ENCODE results near the gene G6PC1. TPM values are rescaled to one million over a fixed set of nuclear protein-coding genes. Genes with fewer than 3 reads are reported as not detected.
A peak's percentile ranks its signal among the peaks of the same experiment; 100 is the strongest.
"Not testable (repeated sequence)": the region's sequence is repeated elsewhere in the genome, so short reads cannot be mapped to it uniquely, and the experiment has no call there.

The G6PC1 gene
- total and polyA plus RNA-seq, 2 of the 13 experiments (the other 11 are each of a cell fraction or from before 2014, with no cell fraction given): 1.7 to 37.9 TPM

DNA sequence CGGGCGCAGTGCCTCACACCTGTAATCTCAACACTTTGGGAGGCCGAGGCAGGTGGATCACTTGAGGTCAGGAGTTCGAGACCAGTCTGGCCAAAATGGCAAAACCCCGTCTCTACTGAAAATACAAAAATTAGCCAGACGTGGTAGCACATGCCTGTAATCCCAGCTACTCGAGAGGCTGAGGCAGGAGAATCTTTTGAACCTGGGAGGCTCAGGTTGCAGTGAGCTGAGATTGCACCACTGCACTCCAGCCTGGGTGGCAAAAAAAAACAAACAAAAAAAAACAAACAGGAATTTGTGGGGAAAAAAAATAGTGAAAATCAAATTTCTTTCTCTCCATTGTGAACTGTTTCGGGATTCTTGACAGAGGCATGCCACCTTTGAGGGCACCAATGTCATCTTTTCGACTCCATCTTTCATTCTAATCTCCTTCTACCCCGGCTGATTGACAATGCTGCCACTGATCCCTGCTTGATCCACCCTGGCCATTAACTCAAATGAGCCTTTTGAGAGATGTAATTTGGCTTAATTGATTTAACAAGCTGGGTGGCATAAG lies 19.0 kb downstream of the G6PC1 start:
- H3K9me3 ChIP-seq (ENCODE audit: low read length); FAIRE-seq; DNase-seq (ENCODE audit: low spot score); H3K79me2 ChIP-seq (ENCODE audit: insufficient read depth, low read length); H2AFZ ChIP-seq (ENCODE audit: low read length); H4K20me1 ChIP-seq (ENCODE audit: insufficient read depth, low read length); CTCF ChIA-PET (ENCODE audit: low intra/inter-chr PET ratio, low total read pairs); H3K27me3 ChIP-seq (ENCODE audit: control insufficient read depth in 1 of 2, insufficient read depth in 2 of 2, low read length in 2 of 2); in situ Hi-C loops (cut with HindIII; ENCODE audit: extremely low pct_ligation_motif_present, low pct_unique_long_range_greater_than_20kb); BruUV-seq (replicated peaks); H3K36me3 ChIP-seq (replicated peaks in 1 of 2; ENCODE audit: control insufficient read depth in 1 of 2, insufficient read depth in 2 of 2, low read length in 2 of 2): not testable (repeated sequence)
- H3K27ac ChIP-seq (ENCODE audit: extremely low read length, insufficient read depth, low read length): peak overlapping the region; percentile 57
- intact Hi-C loops (cut with micrococcal nuclease; ENCODE audit: unreplicated experiment): loop anchor here (1.0 kb wide), 1 partner anchor 33 kb away; no protein-coding TSS in a partner anchor
- H3K4me1 ChIP-seq (ENCODE audit: insufficient read depth, low read length): peaks cover 68% of the 10 kb centered on the region
- H3K4me3 ChIP-seq (replicated peaks in 1 of 3; ENCODE audit: insufficient read depth in 1 of 3, low read depth in 2 of 3, low read length in 3 of 3): peak overlapping the region in 2 of 3 experiments; percentile 41 to 58; a peak in 4 of 6 replicates
- POLR2A ChIA-PET: interaction anchor here (0.6 to 3.9 kb wide), 19 partner anchors 9 to 95 kb away, joined by 3 to 32 read pairs (median 6); partner anchors contain the start of genes BECN1, G6PC1, PSME3 and RPL27
- TF ChIP-seq, protein P1, sequence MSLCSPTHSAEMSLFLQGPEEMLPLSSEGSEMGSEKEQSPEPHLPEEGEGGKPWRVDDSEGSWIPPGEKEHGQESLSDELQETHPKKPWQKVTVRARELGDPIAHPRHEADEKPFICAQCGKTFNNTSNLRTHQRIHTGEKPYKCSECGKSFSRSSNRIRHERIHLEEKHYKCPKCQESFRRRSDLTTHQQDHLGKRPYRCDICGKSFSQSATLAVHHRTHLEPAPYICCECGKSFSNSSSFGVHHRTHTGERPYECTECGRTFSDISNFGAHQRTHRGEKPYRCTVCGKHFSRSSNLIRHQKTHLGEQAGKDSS (CRISPR knock-in tag; IDR thresholded peaks at IDR 0.05; ENCODE audit: borderline replicate concordance, low read depth): 0 out of 2 replicates have a peak, but pooled peaks have one; percentile 34
- 0 out of 2 replicates have a peak, but pooled peaks have one; percentile 8 for TF ChIP-seq HOXD1 (CRISPR knock-in tag; IDR thresholded peaks at IDR 0.05)
- peak; percentile 28; the same call in 1 of the 2 replicates for TF ChIP-seq DMAP1 (CRISPR knock-in tag; IDR thresholded peaks at IDR 0.05)
- TF ChIP-seq ZMYM2 (CRISPR knock-in tag; IDR thresholded peaks at IDR 0.05): 0 out of 2 replicates have a peak, but pooled peaks have one; percentile 11
- TF ChIP-seq, protein P2, sequence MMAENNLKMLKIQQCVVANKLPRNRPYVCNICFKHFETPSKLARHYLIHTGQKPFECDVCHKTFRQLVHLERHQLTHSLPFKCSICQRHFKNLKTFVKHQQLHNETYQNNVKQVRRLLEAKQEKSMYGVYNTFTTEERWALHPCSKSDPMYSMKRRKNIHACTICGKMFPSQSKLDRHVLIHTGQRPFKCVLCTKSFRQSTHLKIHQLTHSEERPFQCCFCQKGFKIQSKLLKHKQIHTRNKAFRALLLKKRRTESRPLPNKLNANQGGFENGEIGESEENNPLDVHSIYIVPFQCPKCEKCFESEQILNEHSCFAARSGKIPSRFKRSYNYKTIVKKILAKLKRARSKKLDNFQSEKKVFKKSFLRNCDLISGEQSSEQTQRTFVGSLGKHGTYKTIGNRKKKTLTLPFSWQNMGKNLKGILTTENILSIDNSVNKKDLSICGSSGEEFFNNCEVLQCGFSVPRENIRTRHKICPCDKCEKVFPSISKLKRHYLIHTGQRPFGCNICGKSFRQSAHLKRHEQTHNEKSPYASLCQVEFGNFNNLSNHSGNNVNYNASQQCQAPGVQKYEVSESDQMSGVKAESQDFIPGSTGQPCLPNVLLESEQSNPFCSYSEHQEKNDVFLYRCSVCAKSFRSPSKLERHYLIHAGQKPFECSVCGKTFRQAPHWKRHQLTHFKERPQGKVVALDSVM (CRISPR knock-in tag; IDR thresholded peaks at IDR 0.05): peak; percentile 63; the same call in 1 of the 2 replicates
- 0 out of 2 replicates have a peak, but pooled peaks have one; percentile 26 for TF ChIP-seq ZSCAN12 (CRISPR knock-in tag; IDR thresholded peaks at IDR 0.05)
- 0 out of 2 replicates have a peak, but pooled peaks have one; percentile 4 for TF ChIP-seq CHCHD3 (CRISPR knock-in tag; IDR thresholded peaks at IDR 0.05)
- ATAC-seq: peak; percentile 12; the same call in 2 of the 3 replicates
- peak overlapping the region; percentile 25; the same call in 1 of the 2 replicates for H3K9ac ChIP-seq (ENCODE audit: insufficient read depth, low read depth, low read length)
- WGBS (ENCODE audit: low lambda C conversion rate): 10% methylated on average over 10 of the region's 10 CpGs
- H3K4me2 ChIP-seq (ENCODE audit: low read depth, low read length): peak overlapping the region; percentile 85

Data from HepG2 (cell line).